Uterus (tissue), 4 donors: ENCODE data around the gene PGM1. TPM values are rescaled to one million over a fixed set of nuclear protein-coding genes. Genes with fewer than 3 reads are reported as not detected.

ENCODE experiments used
- DNase-seq, 2 donors: peaks; one replicate each; pipeline ENCODE4 v3.0.0-alpha.2; 2019 to 2020
- H3K27ac ChIP-seq, 2 donors: fragments of 200-600 bp; sonication (generic); 1 replicate in 1 of 2; 2 replicates in 1 of 2; pipeline ENCODE4 v1.5.1; 2016 to 2018
- H3K27me3 ChIP-seq, 2 donors: fragments of 200-600 bp; sonication (generic); one replicate each; pipeline ENCODE4 v1.5.1; 2018 to 2019; ENCODE audit warnings: control low read depth in 1 of 2
- H3K36me3 ChIP-seq, 2 donors: fragments of 200-600 bp; sonication (generic); one replicate each; pipeline ENCODE4 v1.5.1; 2019; ENCODE audit warnings: control low read depth in 1 of 2
- H3K4me1 ChIP-seq, 2 donors: fragments of 200-600 bp; sonication (generic); one replicate each; pipeline ENCODE4 v1.5.1; 2018 to 2019; ENCODE audit warnings: control low read depth in 1 of 2
- H3K4me3 ChIP-seq, 2 donors: fragments of 200-600 bp; sonication (generic); 1 replicate in 1 of 2; 2 replicates in 1 of 2; pipeline ENCODE4 v1.5.1; 2018 to 2019; ENCODE audit warnings: mild to moderate bottlenecking in 1 of 2
- H3K9me3 ChIP-seq, 2 donors: fragments of 200-600 bp; sonication (generic); one replicate each; pipeline ENCODE4 v1.5.1; 2019; ENCODE audit warnings: control low read depth in 1 of 2
- POLR2A ChIP-seq, 2 donors: fragments of 450-650 bp; IDR thresholded peaks; one replicate each; pipeline ENCODE4 v1.6.1; 2016; ENCODE audit warnings: antibody characterized with exemption in 2 of 2, mild to moderate bottlenecking in 1 of 2, moderate library complexity in 1 of 2
- intact Hi-C: fragments of 100-400 bp; cut with DNase I; formaldehyde crosslinking; loops from one replicate; pipeline ENCODE4 v1.15.1; 2023; ENCODE audit warnings: low total_unique reads
- total RNA-seq, 4 donors: library from RNA; depleted of rRNA in 3 of 4; stranded (reverse); fragments of >200 nt in 3 of 4; gene quantifications; one replicate each; pipeline versions ENCODE4 v1.1.0 to v1.2.4, GENCODE V29; 2014 to 2023
- TF ChIP-seq, protein P1 (sequence below), 4 experiments: fragments of 200-600 bp in 2 of 4; fragments of 450-650 bp in 2 of 4; sonication (generic) in 2 of 4; IDR thresholded peaks; one replicate each; pipeline ENCODE4 v1.5.1; 2016 to 2019; ENCODE audit warnings: antibody characterized with exemption in 4 of 4, mild to moderate bottlenecking in 2 of 4, moderate library complexity in 1 of 4
- donor health status: DM: yes; HTN: yes; CAD: no.

The PGM1 gene
- total RNA-seq, 4 donors from 2014 or later: 17.9 to 75.8 (median 27.8) TPM

DNA sequence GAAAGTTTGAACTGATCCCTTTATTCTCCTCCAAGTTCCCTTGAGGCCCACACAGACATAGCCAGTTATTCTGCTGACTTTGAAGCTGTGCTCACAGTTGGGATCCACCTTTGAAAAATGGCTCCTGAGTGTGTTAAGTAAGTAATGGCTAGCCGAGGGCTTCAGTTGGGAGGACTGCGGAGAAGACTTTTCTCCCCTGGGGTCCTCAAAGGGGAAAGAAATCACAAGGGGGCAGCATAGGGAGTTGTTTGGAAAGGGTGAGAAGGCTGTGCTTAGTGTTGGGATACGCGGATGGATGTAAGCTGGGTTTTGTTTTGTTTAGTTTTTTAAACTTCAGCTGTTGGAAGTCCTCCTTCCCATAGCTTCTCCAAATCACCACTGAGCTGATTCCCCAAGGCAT, 8.3 kb downstream of the PGM1 start:
- Histone ChIP-seq H3K27ac (no peak overlapping the region), H3K9me3 (no peaks in the 10 kb centered on the region), H3K36me3 (no peaks in the 10 kb centered on the region), H3K4me1 (no peaks in the 10 kb centered on the region), H3K27me3 (no peaks in the 10 kb centered on the region), H3K4me3 (no peak overlapping the region)
- intact Hi-C loops: no loop called here
- no peak for TF ChIP-seq POLR2A (IDR thresholded peaks at IDR 0.05)
- TF ChIP-seq, protein P1, sequence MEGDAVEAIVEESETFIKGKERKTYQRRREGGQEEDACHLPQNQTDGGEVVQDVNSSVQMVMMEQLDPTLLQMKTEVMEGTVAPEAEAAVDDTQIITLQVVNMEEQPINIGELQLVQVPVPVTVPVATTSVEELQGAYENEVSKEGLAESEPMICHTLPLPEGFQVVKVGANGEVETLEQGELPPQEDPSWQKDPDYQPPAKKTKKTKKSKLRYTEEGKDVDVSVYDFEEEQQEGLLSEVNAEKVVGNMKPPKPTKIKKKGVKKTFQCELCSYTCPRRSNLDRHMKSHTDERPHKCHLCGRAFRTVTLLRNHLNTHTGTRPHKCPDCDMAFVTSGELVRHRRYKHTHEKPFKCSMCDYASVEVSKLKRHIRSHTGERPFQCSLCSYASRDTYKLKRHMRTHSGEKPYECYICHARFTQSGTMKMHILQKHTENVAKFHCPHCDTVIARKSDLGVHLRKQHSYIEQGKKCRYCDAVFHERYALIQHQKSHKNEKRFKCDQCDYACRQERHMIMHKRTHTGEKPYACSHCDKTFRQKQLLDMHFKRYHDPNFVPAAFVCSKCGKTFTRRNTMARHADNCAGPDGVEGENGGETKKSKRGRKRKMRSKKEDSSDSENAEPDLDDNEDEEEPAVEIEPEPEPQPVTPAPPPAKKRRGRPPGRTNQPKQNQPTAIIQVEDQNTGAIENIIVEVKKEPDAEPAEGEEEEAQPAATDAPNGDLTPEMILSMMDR (IDR thresholded peaks at IDR 0.05): no peak
- DNase-seq: no peak

DNA sequence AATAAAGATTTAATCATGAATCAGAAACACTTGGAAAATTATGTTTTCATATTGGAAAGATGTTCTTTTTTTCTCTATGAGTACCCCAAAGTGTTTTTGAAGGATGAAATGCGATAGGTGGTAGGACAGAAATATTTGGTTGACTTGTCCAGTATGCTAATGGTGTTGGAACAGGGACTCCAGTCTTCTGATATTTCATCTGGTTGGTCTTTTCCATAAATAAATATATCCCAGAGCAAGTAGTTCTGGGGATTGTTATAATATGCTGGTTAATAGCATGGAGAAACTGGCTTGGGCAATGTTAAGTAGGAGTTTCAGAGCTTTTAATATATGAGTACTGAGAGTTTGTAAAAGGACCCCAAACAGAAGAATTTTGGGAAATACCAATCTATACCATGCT, 8.7 kb downstream of the PGM1 start:
- H3K4me1 ChIP-seq: no peaks in the 10 kb centered on the region

DNA sequence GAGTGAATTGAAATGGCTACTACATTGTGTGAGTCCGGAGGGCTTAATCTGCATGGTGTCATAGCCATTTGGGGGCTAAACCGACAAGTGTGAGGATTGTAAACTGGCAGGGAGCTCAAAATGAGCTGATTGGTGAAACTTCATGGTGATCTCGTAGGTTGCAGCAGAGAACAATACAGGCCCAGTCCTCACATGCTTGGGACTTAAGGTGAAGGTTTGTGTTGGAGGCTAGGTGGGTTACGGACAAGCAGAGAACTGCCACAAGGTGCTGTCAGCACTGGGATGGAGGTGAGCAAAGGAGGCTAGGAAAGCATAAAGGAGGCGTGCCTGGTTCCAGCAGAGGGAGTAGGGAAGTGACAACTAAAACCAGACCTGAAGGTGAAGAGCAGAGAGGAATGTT, 9.4 kb downstream of the PGM1 start:
- no peaks in the 10 kb centered on the region for H3K36me3 ChIP-seq
- no peak for DNase-seq
- H3K27ac ChIP-seq: no peak overlapping the region
- H3K4me3 ChIP-seq: no peak overlapping the region
- no peaks in the 10 kb centered on the region for H3K4me1 ChIP-seq
- no peaks in the 10 kb centered on the region for H3K9me3 ChIP-seq
- H3K27me3 ChIP-seq: no peaks in the 10 kb centered on the region
- TF ChIP-seq, protein P1 (IDR thresholded peaks at IDR 0.05): no peak
- TF ChIP-seq POLR2A (IDR thresholded peaks at IDR 0.05): no peak
- intact Hi-C loops: no loop called here

More for the DNA sequence above, 8.7 kb downstream of the PGM1 start:
- intact Hi-C loops: no loop called here
- no peaks in the 10 kb centered on the region for H3K9me3 ChIP-seq
- TF ChIP-seq, protein P1 (IDR thresholded peaks at IDR 0.05): no peak
- no peak overlapping the region for H3K27ac ChIP-seq
- no peak for DNase-seq
- no peaks in the 10 kb centered on the region for H3K36me3 ChIP-seq
- H3K27me3 ChIP-seq: no peaks in the 10 kb centered on the region
- H3K4me3 ChIP-seq: no peak overlapping the region

DNA sequence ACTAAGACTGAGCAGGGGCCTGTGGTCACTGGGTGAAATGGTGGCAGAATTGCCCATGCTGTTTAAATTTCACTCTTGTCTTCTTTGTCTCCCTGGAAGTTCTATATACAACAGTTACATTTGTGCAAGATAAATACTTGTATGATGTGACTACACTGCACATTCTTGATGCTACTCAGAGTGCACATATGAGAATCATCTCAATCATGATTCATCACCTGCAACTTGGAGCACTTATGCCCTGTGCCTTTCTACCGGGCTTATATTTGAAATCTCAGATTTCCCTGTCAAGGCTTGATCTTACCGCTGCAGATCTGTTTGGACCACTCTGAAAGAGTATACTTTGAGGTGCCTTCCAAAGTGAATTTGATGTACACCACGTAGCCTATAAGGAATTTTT, 10.6 kb downstream of the PGM1 start:
- Histone ChIP-seq H3K36me3 (no peaks in the 10 kb centered on the region), H3K4me1 (no peaks in the 10 kb centered on the region), H3K27me3 (no peaks in the 10 kb centered on the region), H3K9me3 (no peaks in the 10 kb centered on the region), H3K4me3 (no peak overlapping the region), H3K27ac (no peak overlapping the region)
- no peak for DNase-seq
- intact Hi-C loops: no loop called here
- TF ChIP-seq, protein P1 (IDR thresholded peaks at IDR 0.05): no peak
- no peak for TF ChIP-seq POLR2A (IDR thresholded peaks at IDR 0.05)

DNA sequence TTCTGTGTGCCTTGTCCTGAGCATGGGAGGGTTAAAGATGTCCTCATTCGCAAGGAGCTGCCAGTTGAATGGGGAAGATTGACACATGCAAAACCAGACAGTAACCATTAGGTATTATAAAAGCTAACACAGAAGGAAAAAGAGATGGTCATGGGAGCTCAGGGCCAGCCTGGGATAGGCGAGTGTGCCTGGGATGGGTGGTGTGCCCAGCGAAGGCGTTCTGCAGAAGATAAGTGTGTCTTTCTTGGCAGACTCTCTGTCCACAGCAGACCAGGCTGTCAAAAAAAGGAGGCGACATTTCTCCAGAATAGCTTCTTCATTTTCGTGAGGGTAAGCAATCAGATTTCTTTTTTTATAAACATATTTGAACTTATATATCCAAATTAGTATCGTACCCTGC, 14.1 kb downstream of the PGM1 start:
- no peaks in the 10 kb centered on the region for H3K9me3 ChIP-seq
- H3K4me3 ChIP-seq: no peak overlapping the region
- no peaks in the 10 kb centered on the region for H3K4me1 ChIP-seq
- H3K36me3 ChIP-seq: no peaks in the 10 kb centered on the region
- no peak for TF ChIP-seq POLR2A (IDR thresholded peaks at IDR 0.05)
- TF ChIP-seq, protein P1 (IDR thresholded peaks at IDR 0.05): no peak
- intact Hi-C loops: no loop called here
- H3K27me3 ChIP-seq: no peaks in the 10 kb centered on the region
- H3K27ac ChIP-seq: no peak overlapping the region
- DNase-seq: no peak
